HUES48 (cell line): ENCODE results near the gene TSPO2.
"Not testable (repeated sequence)": the region's sequence is repeated elsewhere in the genome, so short reads cannot be mapped to it uniquely, and the experiment has no call there.

ENCODE experiments used
- H3K27ac ChIP-seq: one replicate; pipeline ENCODE4 v1.7.0; 2013; ENCODE audit warnings: low read depth, low read length, inconsistent platforms
- H3K27me3 ChIP-seq: 2 replicates; pipeline ENCODE4 v1.6.1; 2013; ENCODE audit warnings: mild to moderate bottlenecking, low read length; ENCODE audit not compliant: control insufficient read depth, insufficient read depth
- H3K36me3 ChIP-seq: 2 replicates; pipeline ENCODE4 v1.6.1; 2013; ENCODE audit warnings: low read length; ENCODE audit not compliant: control insufficient read depth, insufficient read depth
- H3K4me1 ChIP-seq: 2 replicates; pipeline ENCODE4 v1.6.1; 2013; ENCODE audit warnings: mild to moderate bottlenecking, low read length; ENCODE audit not compliant: control insufficient read depth, insufficient read depth
- H3K4me3 ChIP-seq: 2 replicates; pipeline ENCODE4 v1.5.1; 2013; ENCODE audit warnings: mild to moderate bottlenecking, low read depth, low read length
- H3K9ac ChIP-seq: 2 replicates; pipeline ENCODE4 v1.6.1; 2013; ENCODE audit warnings: mild to moderate bottlenecking, low read depth, low read length, moderate library complexity
- H3K9me3 ChIP-seq: 2 replicates; pipeline ENCODE4 v1.6.1; 2013; ENCODE audit warnings: low read length; ENCODE audit not compliant: control insufficient read depth, insufficient read depth

TSPO2 gene, protein sequence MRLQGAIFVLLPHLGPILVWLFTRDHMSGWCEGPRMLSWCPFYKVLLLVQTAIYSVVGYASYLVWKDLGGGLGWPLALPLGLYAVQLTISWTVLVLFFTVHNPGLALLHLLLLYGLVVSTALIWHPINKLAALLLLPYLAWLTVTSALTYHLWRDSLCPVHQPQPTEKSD

DNA sequence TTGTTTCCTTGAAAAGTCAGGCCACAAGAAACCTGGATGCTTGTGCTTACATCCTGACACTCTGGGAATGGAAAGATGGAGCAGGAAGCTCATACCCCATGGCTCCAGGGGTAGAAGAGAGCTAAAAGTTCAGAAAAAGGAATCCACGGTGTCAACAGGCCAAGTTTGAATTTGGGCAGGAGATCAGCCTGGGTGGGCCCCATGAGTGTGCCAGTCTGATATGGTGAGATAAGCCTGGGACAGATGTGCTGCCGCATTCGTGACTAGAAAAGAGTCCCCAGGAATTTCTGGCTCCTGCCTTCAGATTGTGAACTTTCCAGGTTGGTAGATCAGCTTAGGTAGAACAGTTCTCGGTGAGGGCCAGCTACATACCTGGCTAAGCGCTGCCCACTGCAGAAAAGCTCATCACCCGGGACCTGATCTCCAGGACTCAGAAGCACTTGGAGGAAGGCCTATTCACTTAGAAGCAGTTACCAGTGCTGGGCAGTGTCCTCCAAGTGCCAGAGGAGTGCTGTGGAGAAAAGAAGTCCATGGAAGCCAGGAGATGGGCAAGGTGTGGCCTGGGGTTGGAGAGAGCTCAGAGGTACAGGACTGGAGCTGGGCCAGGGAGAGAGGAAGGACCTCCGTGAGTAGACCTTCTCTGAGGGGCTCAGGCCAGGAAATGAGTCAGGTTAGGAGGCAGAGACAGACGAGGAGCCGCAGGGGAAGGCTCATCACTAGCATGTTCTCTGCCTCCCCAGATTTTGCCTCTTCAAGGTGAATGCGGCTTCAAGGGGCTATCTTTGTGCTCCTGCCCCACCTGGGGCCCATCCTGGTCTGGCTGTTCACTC lies at the start of gene TSPO2:
Gene TSPO2 (plus strand): TSS at position 242 of the 830 bp plus-strand sequence. CDS start 519 bp downstream, at position 761.
- Histone ChIP-seq H3K27ac (no peak within 1 kb of the TSS), H3K4me3 (no peak within 1 kb of the TSS), H3K9ac (no peak within 1 kb of the TSS), H3K27me3 (no peaks in the 10 kb centered on the region), H3K36me3 (no peaks in the 10 kb centered on the region), H3K4me1 (peaks cover 6% of the 10 kb centered on the region; the same call in 1 of the 2 replicates), H3K9me3 (no peaks in the 10 kb centered on the region)

DNA sequence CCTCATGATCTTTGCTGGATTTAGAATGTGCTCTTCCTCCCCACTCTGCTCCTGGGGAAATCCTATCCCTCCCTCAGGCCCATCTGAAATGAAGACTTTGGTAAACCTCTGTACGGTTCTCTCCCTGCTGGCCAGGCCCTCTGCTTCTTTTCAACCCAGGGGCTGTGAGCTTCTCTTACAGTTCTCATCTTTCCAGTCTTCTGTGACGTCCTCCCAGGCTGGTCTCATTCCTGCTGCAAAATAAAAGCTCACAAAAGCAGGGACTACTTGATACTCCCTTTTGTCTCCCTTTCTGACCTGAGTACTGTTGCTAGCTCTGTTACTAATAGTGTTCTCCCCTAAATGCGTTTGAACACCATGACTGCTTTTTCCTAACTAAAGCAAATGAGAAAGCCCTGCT lies 49.5 kb upstream of the TSPO2 start:
- Histone ChIP-seq H3K27ac (no peak overlapping the region), H3K27me3 (no peaks in the 10 kb centered on the region), H3K4me1 (peaks cover 20% of the 10 kb centered on the region), H3K36me3 (no peaks in the 10 kb centered on the region), H3K9ac (no peak overlapping the region), H3K4me3 (no peak overlapping the region), H3K9me3 (no peaks in the 10 kb centered on the region)

DNA sequence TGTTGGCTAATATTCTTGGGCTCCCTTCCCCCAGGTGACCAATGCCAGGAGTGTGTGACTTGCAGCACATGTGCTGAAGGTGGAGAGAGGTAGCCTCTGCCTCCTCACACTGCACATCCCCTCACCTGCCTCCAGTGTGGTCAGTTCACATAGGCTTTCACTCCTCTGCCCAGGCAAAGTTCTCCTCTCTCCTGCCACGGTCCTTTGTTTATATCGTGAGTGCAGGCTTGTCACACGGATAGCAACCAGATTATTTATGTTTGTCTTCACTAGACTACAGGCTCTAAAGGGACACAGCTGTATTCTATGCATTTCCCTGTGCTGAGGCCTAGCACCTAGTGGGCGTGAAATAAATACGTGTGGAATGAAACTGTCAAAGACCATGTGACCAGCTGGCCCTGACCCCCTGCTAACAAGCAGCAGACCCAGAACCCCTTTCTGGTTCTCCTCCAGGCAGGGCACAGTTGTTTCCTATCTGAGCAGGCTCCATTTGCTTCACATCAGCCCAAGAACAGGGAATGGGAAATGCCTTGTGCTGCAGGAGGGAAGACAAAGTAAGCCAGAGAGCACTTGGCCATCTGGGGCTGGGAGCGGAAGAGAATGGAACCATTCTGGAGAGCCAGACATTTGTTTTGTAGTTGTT lies 45.6 kb upstream of the TSPO2 start:
- Histone ChIP-seq H3K36me3 (no peaks in the 10 kb centered on the region), H3K4me1 (peaks cover 46% of the 10 kb centered on the region), H3K27me3 (no peaks in the 10 kb centered on the region), H3K4me3 (peak overlapping the region; percentile 30), H3K27ac (peak overlapping the region; percentile 98), H3K9me3 (no peaks in the 10 kb centered on the region), H3K9ac (peak overlapping the region; percentile 38)

DNA sequence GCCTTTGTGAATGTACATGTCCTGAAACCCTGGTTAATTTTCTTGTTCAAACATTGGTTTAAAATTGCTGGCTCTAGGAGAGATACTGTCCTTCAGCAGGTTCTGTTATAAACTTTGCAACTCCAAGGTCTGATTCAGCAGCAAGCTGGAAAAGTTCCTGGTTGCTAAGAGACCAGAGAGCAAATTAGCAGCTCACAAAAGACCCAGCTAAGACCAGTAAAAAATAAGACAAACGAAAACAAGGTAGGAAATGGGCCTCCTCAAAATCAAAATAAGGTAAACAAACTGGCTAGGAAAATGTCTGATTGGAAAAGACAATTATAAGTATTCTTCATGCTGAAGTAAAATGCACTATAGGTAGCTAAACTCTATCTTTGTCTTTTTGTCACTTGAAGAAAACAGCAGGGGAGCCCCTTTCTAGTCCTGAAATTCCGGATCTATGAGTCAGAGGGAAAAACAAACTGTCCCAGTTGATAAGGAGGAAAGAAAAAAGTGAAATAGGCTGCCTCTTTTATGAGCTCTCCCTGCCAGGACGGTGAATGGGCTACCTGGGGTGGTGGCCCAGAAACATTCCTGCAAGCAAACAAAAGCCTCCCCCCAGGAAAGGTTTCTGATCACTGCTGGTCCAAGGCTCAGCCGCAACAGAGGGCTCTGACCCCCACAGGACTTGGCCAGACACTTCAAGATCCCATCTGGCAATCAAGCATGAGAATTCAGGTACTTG lies 44.9 kb upstream of the TSPO2 start:
- Histone ChIP-seq H3K4me1 (peaks cover 46% of the 10 kb centered on the region), H3K27ac (peak overlapping the region; percentile 98), H3K36me3 (no peaks in the 10 kb centered on the region), H3K9ac (peak overlapping the region; percentile 38), H3K4me3 (peak overlapping the region; percentile 30), H3K27me3 (no peaks in the 10 kb centered on the region), H3K9me3 (no peaks in the 10 kb centered on the region)

DNA sequence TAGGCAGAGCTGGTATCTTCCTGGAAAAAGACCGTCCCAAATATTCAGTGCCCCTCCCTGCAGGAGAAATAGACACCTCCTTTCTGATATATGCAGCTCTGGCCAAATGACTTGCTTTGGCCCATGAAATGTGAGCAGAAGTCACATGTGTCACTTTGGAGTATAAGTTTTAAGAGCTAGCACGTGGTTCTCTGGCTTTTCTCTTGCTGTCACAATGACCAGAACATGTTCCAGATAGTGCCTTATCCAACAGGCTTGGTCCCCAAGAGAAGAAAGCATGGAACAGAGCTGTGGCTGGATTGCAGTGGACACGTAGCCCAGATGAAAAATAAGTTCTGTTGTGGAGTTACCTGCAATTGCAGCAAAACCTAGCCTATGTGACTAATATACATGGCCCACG lies 43.6 kb upstream of the TSPO2 start:
- no peaks in the 10 kb centered on the region for H3K27me3 ChIP-seq
- peaks cover 46% of the 10 kb centered on the region for H3K4me1 ChIP-seq
- no peaks in the 10 kb centered on the region for H3K36me3 ChIP-seq
- H3K9me3 ChIP-seq: no peaks in the 10 kb centered on the region
- H3K9ac ChIP-seq: no peak overlapping the region
- H3K27ac ChIP-seq: peak overlapping the region; percentile 98
- no peak overlapping the region for H3K4me3 ChIP-seq

DNA sequence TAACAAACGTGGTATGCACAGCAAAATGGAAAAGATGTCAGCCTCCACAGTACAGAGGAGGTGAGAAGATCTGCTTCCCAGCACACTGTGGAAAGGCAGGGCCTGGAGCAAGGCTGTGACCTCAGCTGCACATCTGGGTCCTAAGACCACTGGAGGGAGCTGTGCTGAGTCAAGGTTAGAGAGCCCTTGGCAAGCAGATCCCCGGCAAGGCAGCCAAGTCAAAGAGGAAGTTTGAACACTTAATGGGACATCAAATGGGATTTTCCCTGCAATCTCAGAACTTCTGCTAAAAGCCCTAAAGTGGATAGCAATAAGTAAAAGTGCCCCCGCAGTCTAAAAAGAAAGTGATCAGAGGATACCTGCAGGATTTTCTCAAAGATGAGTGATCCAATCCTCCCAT lies 42.7 kb upstream of the TSPO2 start:
- Histone ChIP-seq H3K4me1 (peaks cover 46% of the 10 kb centered on the region), H3K36me3 (no peaks in the 10 kb centered on the region), H3K9me3 (no peaks in the 10 kb centered on the region), H3K9ac (no peak overlapping the region), H3K4me3 (no peak overlapping the region), H3K27ac (no peak overlapping the region), H3K27me3 (no peaks in the 10 kb centered on the region)

DNA sequence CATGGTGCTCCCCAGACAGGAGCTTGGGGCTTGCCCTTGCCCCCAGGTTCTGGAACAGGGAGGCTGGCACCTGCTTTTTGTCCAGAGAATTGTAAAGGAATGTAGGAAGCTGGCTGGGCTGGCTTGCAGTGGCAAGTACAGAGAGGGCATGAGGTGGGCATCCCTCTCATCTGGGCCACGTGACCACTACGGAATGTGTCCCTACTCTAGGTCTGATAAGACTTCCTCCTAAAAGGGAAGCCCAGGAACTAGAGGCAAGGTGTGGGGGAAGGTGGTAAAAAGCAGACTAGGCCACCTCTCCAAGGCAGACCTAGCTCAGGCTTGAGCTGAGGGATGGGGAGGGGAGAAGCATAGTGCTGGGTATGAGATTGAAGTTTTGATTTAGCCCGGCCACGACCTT lies 42.0 kb upstream of the TSPO2 start:
- Histone ChIP-seq H3K27me3 (no peaks in the 10 kb centered on the region), H3K36me3 (no peaks in the 10 kb centered on the region), H3K9ac (no peak overlapping the region), H3K4me3 (no peak overlapping the region), H3K27ac (no peak overlapping the region), H3K9me3 (no peaks in the 10 kb centered on the region), H3K4me1 (peaks cover 46% of the 10 kb centered on the region)

DNA sequence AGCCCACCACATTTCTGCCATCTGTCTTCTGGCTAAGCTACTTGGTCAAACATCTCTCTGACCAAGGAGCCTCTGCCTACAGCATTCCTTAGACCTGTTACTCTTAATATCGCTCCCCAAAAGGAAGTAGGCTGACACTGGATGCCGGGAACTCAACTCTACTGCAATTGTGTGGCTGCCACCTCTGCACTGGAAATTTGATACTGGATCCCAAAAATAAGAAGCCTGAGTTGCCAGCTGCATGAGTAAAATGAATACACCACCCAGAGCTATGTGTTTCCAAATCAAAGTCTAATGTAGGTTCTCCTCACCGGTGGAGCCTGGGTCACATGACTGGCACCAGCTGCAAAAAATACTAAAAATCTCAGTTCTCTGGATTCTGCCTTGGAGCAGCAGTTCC lies 40.1 kb upstream of the TSPO2 start:
- Histone ChIP-seq H3K9ac (no peak overlapping the region), H3K9me3 (no peaks in the 10 kb centered on the region), H3K4me1 (peaks cover 30% of the 10 kb centered on the region), H3K4me3 (no peak overlapping the region), H3K27ac (no peak overlapping the region), H3K27me3 (no peaks in the 10 kb centered on the region), H3K36me3 (no peaks in the 10 kb centered on the region)

DNA sequence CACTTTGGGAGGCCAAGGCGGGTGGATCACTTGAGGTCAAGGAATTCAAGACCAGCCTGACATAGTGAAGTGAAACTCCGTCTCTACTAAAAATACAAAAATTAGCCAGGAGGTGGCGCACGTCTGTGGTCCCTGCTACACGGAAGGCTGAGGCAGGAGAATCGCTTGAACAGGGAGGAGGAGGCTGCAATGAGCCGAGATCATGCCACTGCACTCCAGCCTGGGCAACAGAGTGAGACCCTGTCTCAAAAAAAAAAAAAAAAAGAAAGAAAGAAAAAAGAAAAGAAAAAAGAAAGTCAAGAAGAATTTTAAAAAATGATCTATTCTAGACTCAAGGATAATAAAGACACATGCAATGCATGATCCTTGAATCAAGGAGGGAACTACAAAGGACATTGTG lies 36.0 kb upstream of the TSPO2 start:
- not testable (repeated sequence) for H3K4me1 ChIP-seq, H3K27me3 ChIP-seq, H3K36me3 ChIP-seq, H3K9ac ChIP-seq, H3K9me3 ChIP-seq, H3K4me3 ChIP-seq, H3K27ac ChIP-seq

DNA sequence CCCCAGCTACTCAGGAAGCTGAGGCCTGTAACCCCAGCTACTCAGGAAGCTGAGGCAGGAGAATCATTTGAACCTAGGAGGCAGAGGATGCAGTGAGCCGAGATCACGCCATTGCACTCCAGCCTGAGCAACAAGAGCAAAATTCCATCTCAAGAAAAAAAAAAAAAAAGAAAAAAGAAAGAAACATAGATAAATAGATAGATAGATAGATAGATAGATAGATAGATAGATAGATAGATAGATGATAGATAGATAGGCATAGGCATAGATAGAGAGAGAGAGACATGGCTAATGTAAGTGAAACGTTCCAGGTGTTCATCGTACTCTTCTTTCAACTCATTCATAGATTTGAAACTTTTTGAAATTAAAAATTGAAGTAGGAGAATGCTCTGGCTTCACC lies 35.3 kb upstream of the TSPO2 start:
- not testable (repeated sequence) for H3K4me3 ChIP-seq, H3K9ac ChIP-seq, H3K27ac ChIP-seq, H3K4me1 ChIP-seq, H3K27me3 ChIP-seq, H3K9me3 ChIP-seq, H3K36me3 ChIP-seq

DNA sequence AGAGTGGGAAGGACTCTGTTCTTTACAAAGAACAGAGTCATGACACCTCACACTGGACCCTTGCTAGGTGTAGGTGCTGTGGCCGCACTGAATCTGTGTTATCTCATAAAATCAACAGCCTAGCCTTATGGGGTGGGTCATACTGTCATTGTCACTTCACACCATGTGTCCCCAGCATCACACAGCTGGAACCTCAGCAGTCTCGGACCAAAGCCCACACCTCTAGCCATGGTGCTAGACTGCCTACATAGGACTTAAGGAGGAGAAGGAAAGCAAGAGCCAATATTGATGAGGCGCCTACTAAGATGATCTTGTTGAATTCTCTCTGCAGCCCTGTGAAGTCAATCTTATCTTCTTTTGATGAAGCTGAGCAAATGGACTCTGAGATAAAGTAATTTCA lies 34.3 kb upstream of the TSPO2 start:
- no peaks in the 10 kb centered on the region for H3K27me3 ChIP-seq
- no peak overlapping the region for H3K27ac ChIP-seq
- no peaks in the 10 kb centered on the region for H3K4me1 ChIP-seq
- no peaks in the 10 kb centered on the region for H3K9me3 ChIP-seq
- no peak overlapping the region for H3K9ac ChIP-seq
- no peak overlapping the region for H3K4me3 ChIP-seq
- H3K36me3 ChIP-seq: no peaks in the 10 kb centered on the region
